Astrocyte of the spinal cord (primary cell): Measurements from ENCODE around the gene ST8SIA1.

Experiments
- DNase-seq: peaks from one replicate; pipeline ENCODE4 v3.0.0; 2011; ENCODE audit warnings: low read depth, low spot score
- H3K4me3 ChIP-seq: 2 replicates; pipeline ENCODE4 v1.5.1; 2011; ENCODE audit warnings: low read depth, mild to moderate bottlenecking, low read length, moderate library complexity
- in situ Hi-C: cut with HindIII; loops from 2 replicates; pipeline ENCODE4 v1.10.0; 2017; ENCODE audit warnings: low sequenced_read_pairs
- TF ChIP-seq, protein P1 (sequence below): IDR thresholded peaks from 2 replicates; pipeline ENCODE4 v1.5.1; 2012; ENCODE audit warnings: low read depth, mild to moderate bottlenecking, low read length, inconsistent platforms

The ST8SIA1 gene

DNA sequence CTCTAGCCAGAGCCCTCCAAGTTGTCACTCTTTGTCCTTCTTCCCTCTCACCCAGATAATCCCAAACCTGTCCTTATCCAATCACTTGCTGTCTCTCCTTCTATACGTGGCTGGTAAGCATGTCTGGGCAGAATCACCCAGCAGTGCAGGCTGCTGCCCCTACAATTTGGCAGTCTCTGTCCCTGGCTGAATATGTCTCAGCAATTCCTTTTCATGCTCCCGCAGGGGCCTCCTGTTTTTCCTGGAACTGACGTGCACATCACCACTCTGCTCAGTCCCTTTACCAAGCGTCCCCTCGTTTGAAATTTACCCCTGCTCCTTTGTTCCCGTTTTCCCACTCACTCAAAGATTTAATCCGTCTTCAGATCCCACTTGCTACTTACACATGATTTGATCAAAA lies 80.0 kb downstream of the ST8SIA1 start:
- H3K4me3 ChIP-seq: no peak overlapping the region
- in situ Hi-C loops: no loop called here
- TF ChIP-seq, protein P1, sequence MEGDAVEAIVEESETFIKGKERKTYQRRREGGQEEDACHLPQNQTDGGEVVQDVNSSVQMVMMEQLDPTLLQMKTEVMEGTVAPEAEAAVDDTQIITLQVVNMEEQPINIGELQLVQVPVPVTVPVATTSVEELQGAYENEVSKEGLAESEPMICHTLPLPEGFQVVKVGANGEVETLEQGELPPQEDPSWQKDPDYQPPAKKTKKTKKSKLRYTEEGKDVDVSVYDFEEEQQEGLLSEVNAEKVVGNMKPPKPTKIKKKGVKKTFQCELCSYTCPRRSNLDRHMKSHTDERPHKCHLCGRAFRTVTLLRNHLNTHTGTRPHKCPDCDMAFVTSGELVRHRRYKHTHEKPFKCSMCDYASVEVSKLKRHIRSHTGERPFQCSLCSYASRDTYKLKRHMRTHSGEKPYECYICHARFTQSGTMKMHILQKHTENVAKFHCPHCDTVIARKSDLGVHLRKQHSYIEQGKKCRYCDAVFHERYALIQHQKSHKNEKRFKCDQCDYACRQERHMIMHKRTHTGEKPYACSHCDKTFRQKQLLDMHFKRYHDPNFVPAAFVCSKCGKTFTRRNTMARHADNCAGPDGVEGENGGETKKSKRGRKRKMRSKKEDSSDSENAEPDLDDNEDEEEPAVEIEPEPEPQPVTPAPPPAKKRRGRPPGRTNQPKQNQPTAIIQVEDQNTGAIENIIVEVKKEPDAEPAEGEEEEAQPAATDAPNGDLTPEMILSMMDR: no peak
- no peak for DNase-seq

DNA sequence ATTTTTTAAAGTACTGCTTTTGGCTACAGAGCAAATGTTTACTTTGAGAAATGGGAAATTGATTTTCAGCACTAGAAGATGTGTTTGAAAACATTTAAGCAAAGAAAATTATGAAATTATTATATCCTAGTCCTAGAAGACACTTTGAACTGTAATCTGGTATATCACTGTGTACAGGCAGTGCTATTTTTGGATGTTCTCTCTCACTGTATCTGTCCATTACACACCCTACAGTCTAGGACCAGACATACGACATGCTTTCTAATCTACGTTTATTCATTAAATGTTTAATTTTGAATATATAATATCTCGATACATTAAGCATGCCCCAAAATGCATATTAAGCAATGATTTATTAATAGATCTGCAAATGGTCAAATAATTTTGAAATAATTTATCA lies 82.5 kb downstream of the ST8SIA1 start:
- in situ Hi-C loops: no loop called here
- no peak overlapping the region for H3K4me3 ChIP-seq
- no peak for DNase-seq
- TF ChIP-seq, protein P1: no peak

DNA sequence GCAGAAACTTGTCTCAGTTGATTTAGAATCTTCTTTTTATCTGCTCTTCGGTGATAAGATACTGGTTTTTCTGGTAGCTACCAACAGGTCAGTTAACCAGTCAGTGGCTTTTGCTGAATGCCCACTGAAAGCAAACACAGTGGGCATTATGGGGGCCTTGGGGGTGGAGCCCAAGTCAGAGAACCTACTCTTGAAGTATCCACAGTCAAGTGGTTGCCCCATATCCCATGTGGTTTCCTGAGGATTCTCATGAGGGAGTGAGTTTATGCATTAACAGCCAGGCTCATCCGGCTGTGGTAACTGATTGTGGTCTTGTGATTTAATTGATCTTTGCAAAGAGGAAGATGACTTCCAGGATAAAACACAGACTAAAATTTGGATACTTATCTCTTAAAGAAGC lies 83.7 kb downstream of the ST8SIA1 start:
- in situ Hi-C loops: no loop called here
- TF ChIP-seq, protein P1: no peak
- no peak overlapping the region for H3K4me3 ChIP-seq
- no peak for DNase-seq

DNA sequence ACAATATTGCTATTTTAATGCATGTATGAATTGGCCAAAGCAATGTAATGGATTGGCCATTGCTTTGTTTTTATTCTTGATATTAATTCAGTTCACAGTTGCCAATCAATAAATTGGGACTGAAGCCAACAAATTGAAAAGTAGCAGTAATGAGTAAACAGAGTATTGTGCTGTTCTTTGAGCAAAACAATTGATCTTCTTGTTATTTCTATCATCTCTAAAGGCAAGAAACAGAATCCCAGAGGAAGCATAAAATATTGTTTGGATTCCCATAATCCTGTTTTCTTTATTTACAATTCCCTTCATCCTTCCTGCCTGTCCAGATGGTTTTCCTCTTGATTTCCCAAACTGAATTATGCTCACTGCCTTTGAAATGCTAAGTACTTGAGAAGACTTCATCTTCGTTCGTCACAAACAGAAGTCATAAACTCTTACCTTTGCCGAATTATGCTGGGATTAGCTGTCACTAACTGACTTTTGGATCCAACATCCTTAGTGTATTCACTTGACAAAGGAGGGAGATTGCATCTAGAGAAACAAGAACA lies 85.9 kb downstream of the ST8SIA1 start:
- H3K4me3 ChIP-seq: no peak overlapping the region
- no peak for DNase-seq
- in situ Hi-C loops: no loop called here
- TF ChIP-seq, protein P1: no peak

DNA sequence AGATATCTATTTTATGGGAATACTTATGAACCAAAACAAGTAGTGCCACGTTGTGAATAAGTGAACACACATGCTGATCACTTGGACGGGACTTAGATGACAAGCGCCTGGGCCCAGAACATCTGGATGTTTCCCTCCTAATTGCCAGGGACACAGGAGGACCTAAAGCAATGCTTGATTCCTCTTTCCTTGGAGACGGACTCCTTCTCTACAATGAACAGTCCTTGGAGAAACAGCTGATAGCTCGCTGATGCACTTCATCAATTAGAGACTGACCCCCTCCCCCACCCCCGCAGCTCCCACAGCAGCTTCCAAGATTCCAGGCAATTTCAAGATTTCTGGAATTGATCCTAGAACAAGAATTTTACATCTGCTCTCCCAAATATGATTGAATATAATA lies 86.4 kb downstream of the ST8SIA1 start:
- TF ChIP-seq, protein P1: no peak
- in situ Hi-C loops: no loop called here
- no peak overlapping the region for H3K4me3 ChIP-seq
- DNase-seq: no peak

DNA sequence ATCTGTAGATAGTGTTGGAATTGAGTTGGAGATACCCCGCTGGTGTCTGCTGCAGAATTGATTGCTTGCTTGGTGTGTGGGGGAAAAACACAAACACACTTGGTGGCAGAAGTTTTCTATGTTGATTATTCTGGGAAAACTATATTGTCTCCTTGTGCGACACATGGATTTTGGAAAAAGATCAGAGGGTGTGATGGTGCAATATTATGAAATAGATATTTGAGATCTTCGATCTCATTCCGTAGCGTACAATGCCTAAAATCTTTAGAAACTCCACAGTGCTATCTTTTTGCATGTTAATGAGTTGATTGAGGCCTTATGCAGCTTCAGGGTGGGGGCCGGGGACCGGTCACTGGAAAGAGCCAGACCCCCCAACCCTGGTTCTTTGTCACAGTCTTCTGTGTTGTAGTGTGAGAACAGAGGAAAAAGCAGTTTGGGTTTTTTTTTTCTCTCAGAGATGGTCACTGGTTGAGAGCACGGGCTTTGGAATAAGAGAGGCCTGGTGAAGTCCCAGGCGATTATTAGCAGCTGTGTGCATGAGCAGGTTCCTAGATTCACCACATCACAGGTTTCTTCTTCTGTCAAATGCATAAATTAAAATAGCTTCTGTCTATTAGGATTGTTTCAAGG lies 88.2 kb downstream of the ST8SIA1 start:
- no peak overlapping the region for H3K4me3 ChIP-seq
- TF ChIP-seq, protein P1: no peak
- in situ Hi-C loops: no loop called here
- no peak for DNase-seq
